GM12872 (cell line): ENCODE data around the gene GUCD1.

Experiments
- TF ChIP-seq, protein P1 (sequence below): IDR thresholded peaks from 3 replicates; pipeline ENCODE4 v1.5.1; 2011; ENCODE audit warnings: low read depth, mild to moderate bottlenecking, low read length, moderate library complexity; ENCODE audit not compliant: insufficient read depth

GUCD1 gene

DNA sequence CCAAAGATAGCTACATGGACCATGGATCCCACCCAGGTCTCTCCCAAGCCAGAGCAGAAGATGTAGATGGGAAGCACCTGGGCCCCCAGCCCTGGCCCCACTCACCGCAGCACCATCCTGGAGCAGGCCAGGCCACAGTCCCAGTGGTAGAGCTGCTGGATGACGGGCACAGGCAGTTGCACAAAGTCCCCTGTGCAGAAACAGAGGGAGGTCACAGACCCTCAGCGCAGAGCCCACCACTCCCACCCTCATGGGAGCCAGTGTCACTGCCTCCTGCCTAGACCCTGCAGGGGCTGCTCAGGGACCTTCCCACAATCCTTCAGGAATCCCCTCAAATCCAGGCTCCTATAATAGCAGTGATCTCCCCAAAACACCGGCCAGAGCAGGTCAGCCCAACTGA, 6.1 kb downstream of the GUCD1 start:
- TF ChIP-seq, protein P1, sequence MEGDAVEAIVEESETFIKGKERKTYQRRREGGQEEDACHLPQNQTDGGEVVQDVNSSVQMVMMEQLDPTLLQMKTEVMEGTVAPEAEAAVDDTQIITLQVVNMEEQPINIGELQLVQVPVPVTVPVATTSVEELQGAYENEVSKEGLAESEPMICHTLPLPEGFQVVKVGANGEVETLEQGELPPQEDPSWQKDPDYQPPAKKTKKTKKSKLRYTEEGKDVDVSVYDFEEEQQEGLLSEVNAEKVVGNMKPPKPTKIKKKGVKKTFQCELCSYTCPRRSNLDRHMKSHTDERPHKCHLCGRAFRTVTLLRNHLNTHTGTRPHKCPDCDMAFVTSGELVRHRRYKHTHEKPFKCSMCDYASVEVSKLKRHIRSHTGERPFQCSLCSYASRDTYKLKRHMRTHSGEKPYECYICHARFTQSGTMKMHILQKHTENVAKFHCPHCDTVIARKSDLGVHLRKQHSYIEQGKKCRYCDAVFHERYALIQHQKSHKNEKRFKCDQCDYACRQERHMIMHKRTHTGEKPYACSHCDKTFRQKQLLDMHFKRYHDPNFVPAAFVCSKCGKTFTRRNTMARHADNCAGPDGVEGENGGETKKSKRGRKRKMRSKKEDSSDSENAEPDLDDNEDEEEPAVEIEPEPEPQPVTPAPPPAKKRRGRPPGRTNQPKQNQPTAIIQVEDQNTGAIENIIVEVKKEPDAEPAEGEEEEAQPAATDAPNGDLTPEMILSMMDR, result no peak

DNA sequence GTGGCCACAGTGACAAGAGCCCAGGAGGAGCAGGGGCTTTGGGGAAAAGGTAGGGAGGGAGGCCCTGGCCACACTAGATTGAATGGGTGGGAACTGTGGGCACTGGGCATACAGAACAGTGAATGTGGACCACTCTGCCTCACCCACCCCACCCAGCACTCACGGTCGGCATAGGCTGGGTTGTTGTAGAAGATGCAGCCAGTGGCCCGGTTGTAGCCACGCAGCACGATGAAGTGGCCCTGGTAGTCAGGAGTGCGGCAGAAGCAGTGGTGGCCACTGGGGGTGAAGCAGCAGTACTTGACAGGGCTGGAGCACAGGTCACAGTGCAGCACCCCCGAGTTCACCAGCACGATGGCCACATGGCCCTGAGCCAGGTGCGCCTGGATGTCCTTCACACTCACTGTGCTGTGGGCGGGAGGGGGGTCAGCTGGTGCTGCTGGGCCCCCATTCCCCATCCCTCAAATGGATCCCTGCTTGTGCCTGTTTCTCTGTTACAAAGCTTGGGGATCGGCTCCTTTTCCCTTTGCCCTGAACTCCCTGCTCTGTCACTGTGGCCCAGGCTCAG, 11.2 kb downstream of the GUCD1 start:
- TF ChIP-seq, protein P1, result no peak

DNA sequence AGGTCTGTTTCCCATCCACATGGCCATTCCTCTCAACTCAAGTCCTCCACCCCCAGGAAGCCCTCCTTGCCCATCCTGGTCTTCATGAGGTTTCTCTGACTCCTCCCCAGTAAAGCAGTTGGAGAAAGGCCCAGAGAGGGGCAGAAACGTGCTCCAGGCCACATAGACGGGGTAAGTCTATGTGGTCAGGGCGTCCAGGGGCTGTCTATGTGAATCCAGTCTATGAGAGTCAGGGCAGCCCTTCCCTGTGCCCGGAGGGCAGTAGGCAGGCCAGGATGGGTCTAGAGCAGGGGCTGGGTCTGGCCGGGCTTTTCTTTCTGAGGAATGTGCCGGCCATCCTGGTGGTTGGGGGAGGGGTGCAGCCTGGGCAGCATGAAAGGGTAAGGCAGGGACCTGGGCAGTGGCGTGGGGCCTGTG, 11.7 kb downstream of the GUCD1 start:
- TF ChIP-seq, protein P1, result no peak

DNA sequence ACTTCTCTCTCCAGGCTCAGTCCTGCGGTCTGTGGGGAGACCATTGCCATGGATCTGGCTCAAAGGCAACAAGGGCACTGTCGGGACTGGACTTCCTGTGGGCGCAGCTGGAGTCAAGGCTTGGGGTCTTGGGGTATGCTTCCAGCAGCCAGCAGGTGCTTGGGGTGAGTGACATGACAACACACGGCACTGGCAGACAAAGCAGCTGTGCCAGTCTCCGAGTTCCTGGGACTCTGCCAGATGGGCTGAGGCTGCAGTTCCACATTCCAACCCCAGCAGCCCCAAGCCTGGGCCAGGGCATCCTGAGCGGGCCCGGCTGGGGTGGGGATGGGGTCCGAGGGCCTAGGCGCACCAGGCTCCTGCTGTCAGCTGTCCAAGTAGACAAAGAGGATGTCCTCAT, 12.3 kb downstream of the GUCD1 start:
- TF ChIP-seq, protein P1, result no peak

DNA sequence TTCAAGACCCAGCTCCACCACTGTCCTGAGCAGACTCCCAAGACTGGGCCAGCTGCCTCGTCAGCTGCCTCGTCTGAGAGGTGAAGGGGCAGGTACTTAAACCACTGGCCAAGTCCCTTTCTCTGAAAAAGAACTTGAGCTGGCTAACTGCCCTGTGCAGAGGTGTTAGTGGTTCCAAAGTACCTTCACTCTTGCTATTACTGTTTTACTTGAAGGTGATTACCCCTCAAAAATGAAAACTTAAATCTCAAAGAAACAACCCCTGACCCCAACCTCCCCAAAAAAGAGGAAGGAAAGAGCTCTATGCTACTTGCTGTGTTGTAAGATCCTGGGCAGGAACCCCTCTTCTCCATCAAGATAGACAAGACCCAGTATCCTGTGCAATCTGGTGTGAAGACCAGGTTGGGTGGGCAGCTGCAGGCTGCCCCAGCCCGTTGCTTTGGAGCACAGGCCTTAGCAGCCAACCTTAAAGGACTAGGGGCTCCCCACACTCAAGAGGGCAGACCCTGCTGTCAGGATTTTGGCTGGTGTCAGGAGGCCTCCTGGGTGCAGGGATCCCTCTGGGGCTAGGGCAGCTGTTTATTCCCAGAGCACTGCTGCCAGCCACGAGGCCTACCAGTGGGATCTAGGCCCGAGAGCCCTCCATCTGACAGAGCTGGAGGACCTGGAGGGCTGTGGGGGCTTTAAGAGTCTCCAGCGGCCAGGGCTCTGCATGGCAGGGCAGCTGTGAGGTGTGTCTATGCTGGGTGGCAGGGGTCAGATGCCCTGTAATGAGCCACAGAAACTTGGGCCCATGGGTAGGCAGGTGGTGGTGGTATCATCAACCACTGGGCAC, 13.0 kb downstream of the GUCD1 start:
- TF ChIP-seq, protein P1, result no peak

DNA sequence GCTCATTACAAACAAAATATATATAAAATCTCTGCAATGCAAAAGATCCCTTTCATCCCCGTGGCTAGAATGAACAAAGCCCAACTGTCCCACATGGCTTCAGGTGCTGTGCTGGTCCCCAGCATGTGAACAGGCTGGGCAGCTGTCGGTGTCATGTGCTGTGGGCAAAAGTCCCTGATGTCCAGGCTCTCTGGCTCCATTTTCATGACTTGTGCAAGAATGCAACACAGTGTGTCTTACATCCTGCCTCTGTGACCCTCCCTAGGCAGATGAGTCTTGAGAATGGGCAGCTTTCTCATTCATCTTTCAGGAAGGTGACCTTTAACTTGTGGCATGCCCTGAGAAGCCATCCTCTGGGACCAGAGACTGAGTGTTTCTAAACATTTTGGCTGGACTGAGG, 14.5 kb downstream of the GUCD1 start:
- TF ChIP-seq, protein P1, result no peak

DNA sequence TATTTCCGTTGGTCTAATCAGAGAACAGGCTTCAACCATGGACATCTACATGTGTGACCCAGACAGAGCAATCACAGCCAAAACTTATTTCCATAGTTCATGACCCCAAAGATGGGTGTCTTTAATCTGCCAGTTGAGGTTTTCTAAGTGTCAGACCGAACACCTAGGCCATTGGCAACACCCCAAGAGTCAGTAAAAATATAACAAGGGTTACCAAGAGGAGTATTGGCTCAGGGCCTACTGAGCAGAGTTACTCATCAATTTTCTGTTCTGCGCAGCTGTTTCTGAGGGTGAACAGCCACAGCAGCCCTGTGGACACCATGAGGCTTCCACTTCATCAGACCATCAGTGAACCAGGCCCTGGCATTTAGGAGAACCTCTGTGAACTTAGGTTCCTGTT, 18.8 kb downstream of the GUCD1 start:
- TF ChIP-seq, protein P1, result no peak
